HCT116 (cell line): ENCODE measurements around the gene GPLD1. TPM values are rescaled to one million over a fixed set of nuclear protein-coding genes. Genes with fewer than 3 reads are reported as not detected.

Experiments used
- ATAC-seq: fragments of 200-7000 bp; cut with Tn5 transposase; 2 replicates; pipeline ENCODE4 v1.9.1; 2020; ENCODE audit warnings: mild to moderate bottlenecking, moderate library complexity
- BruUV-seq: library from RNA; stranded (reverse); fragments of 400-500 nt; replicated peaks from 2 replicates; lab custom pipeline; 2021; lab: Mats Ljungman, UMichigan
- CTCF ChIA-PET: fragments of 300-600 bp; sonication (Branson Sonifier 250); formaldehyde crosslinking; loops from one replicate; lab custom pipeline; 2021; ENCODE audit warnings: antibody characterized with exemption; lab: Charles Lee
- POLR2A ChIA-PET: fragments of 300-600, 350-600 bp; sonication (Branson Sonifier 250); formaldehyde crosslinking; loops from one replicate; lab custom pipeline; 2021; ENCODE audit warnings: antibody characterized with exemption; lab: Charles Lee
- RAD21 ChIA-PET, 2 experiments: fragments of 300-600 bp; sonication (Branson Sonifier 250); formaldehyde crosslinking; loops; one replicate each; lab custom pipeline; 2023; ENCODE audit warnings: low total read pairs in 2 of 2; ENCODE audit not compliant: uncharacterized antibody in 2 of 2, unreplicated experiment in 2 of 2, low non-redundant PET in 1 of 2; lab: Charles Lee
- DNase-seq: peaks from one replicate; pipeline ENCODE4 v3.0.0-alpha.2; 2010; ENCODE audit warnings: low read depth, low spot score
- H2AFZ ChIP-seq: fragments of 200-600 bp; shearing (Covaris generic), sonication (generic); 2 replicates; pipeline ENCODE4 v1.6.1; 2017; ENCODE audit warnings: low read depth, mixed run types, mixed read lengths, antibody characterized with exemption, low read length; ENCODE audit not compliant: poor library complexity, severe bottlenecking
- H3K27ac ChIP-seq: 2 replicates; pipeline ENCODE4 v1.5.1; 2012; ENCODE audit warnings: low read depth, low read length
- H3K27me3 ChIP-seq: fragments of 200-600 bp; sonication (generic); 2 replicates; pipeline ENCODE4 v1.6.1; 2016; ENCODE audit warnings: mixed run types, low read length, mixed read lengths; ENCODE audit not compliant: insufficient read depth
- H3K36me3 ChIP-seq, 2 experiments: fragments of 200-500 bp in 1 of 2; fragments of 200-600 bp in 1 of 2; sonication (Bioruptor generic) in 1 of 2; sonication (generic) in 1 of 2; 2 replicates each; pipeline versions ENCODE4 v1.5.1 to v1.6.1; 2014 to 2016; ENCODE audit warnings: low read length in 2 of 2, inconsistent platforms in 1 of 2, mixed read lengths in 1 of 2, mixed run types in 1 of 2; ENCODE audit not compliant: insufficient read depth in 2 of 2, control insufficient read depth in 1 of 2
- H3K4me1 ChIP-seq, 2 experiments: fragments of 200-600 bp in 1 of 2; sonication (generic) in 1 of 2; 2 replicates each; pipeline versions ENCODE4 v1.5.1 to v1.6.1; 2012 to 2017; ENCODE audit warnings: low read length in 2 of 2, inconsistent platforms in 1 of 2, mild to moderate bottlenecking in 1 of 2, mixed read lengths in 1 of 2, mixed run types in 1 of 2, moderate library complexity in 1 of 2; ENCODE audit not compliant: insufficient read depth in 2 of 2, control insufficient read depth in 1 of 2
- H3K4me2 ChIP-seq: fragments of 200-600 bp; sonication (generic); 2 replicates; pipeline ENCODE4 v1.6.1; 2017; ENCODE audit warnings: mixed run types, low read length, mixed read lengths
- H3K4me3 ChIP-seq, 2 experiments: fragments of 200-600 bp in 1 of 2; sonication (generic) in 1 of 2; replicated peaks in 1 of 2; 2 replicates each; pipeline ENCODE4 v1.5.1; 2011 to 2016; ENCODE audit warnings: low read length in 2 of 2, control low read depth in 1 of 2, low read depth in 1 of 2, mild to moderate bottlenecking in 1 of 2, mixed read lengths in 1 of 2, mixed run types in 1 of 2
- H3K79me2 ChIP-seq: fragments of 200-600 bp; sonication (generic); 2 replicates; pipeline ENCODE4 v1.6.1; 2017; ENCODE audit warnings: mild to moderate bottlenecking, mixed run types, low read length, moderate library complexity, mixed read lengths; ENCODE audit not compliant: insufficient read depth
- H3K9ac ChIP-seq: fragments of 200-600 bp; sonication (generic); 2 replicates; pipeline ENCODE4 v1.6.1; 2016; ENCODE audit warnings: low read length, mixed read lengths
- H3K9me2 ChIP-seq: fragments of 200-600 bp; sonication (generic), shearing (Covaris generic); 2 replicates; pipeline ENCODE4 v1.6.1; 2017; ENCODE audit warnings: mixed run types, mild to moderate bottlenecking, moderate library complexity; ENCODE audit not compliant: insufficient read depth
- H3K9me3 ChIP-seq, 2 experiments: fragments of 200-500 bp in 1 of 2; fragments of 200-600 bp in 1 of 2; sonication (Bioruptor generic) in 1 of 2; sonication (generic) in 1 of 2; 2 replicates each; pipeline ENCODE4 v1.6.1; 2014 to 2017; ENCODE audit warnings: low read length in 2 of 2, mixed read lengths in 2 of 2, inconsistent platforms in 1 of 2, low read depth in 1 of 2, mild to moderate bottlenecking in 1 of 2, mixed run types in 1 of 2, moderate library complexity in 1 of 2; ENCODE audit not compliant: control insufficient read depth in 1 of 2, insufficient read depth in 1 of 2
- H4K20me1 ChIP-seq: fragments of 200-600 bp; sonication (generic), shearing (Covaris generic); 2 replicates; pipeline ENCODE4 v1.6.1; 2017; ENCODE audit warnings: mixed run types, mild to moderate bottlenecking, moderate library complexity; ENCODE audit not compliant: insufficient read depth
- CBX3 ChIP-seq: IDR thresholded peaks from 2 replicates; pipeline ENCODE4 v1.6.1; 2012; ENCODE audit warnings: low read depth
- FOSL1 ChIP-seq: IDR thresholded peaks from 2 replicates; pipeline ENCODE4 v1.6.1; 2012; ENCODE audit warnings: low read depth
- JUND ChIP-seq: IDR thresholded peaks from 2 replicates; pipeline ENCODE4 v1.6.1; 2012
- POLR2A ChIP-seq: IDR thresholded peaks from 2 replicates; pipeline ENCODE4 v1.7.0; 2011; ENCODE audit warnings: borderline replicate concordance; ENCODE audit not compliant: insufficient read depth, insufficient read length; ENCODE audit errors: extremely low read depth
- RAD21 ChIP-seq: IDR thresholded peaks from 2 replicates; pipeline ENCODE4 v1.6.1; 2012; ENCODE audit warnings: low read depth, mild to moderate bottlenecking
- SIN3A ChIP-seq: IDR thresholded peaks from 2 replicates; pipeline ENCODE4 v1.6.1; 2012; ENCODE audit warnings: low read depth
- intact Hi-C: fragments of 100-400 bp; cut with micrococcal nuclease; formaldehyde crosslinking; loops from 2 replicates; pipeline ENCODE4 v1.10.0; 2022
- total RNA-seq: library from RNA; stranded (reverse); gene quantifications from one replicate; pipeline ENCODE4 v1.2.1, GENCODE V29; 2021; ENCODE audit not compliant: unreplicated experiment
- TF ChIP-seq, protein P1 (sequence below): IDR thresholded peaks from 2 replicates; pipeline ENCODE4 v1.6.1; 2012
- TF ChIP-seq, protein P2 (sequence below): IDR thresholded peaks from 2 replicates; pipeline ENCODE4 v1.6.1; 2011; ENCODE audit warnings: mild to moderate bottlenecking, low read length, moderate library complexity; ENCODE audit not compliant: insufficient replicate concordance; ENCODE audit errors: extremely low read depth

GPLD1 gene
- total RNA-seq, 1 experiment from 2014 or later, result 2.1 TPM

GRCh38 chr6:24500683-24501082 lies 11.3 kb upstream of the GPLD1 start:
- no peak overlapping the region for H2AFZ ChIP-seq
- H3K9me3 ChIP-seq, result no peaks in the 10 kb centered on the region
- H3K27me3 ChIP-seq, result no peaks in the 10 kb centered on the region
- TF ChIP-seq JUND (no peak), CBX3 (no peak), RAD21 (no peak), SIN3A (no peak), POLR2A (no peak), FOSL1 (no peak)
- TF ChIP-seq, protein P1, sequence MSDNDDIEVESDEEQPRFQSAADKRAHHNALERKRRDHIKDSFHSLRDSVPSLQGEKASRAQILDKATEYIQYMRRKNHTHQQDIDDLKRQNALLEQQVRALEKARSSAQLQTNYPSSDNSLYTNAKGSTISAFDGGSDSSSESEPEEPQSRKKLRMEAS, result no peak
- TF ChIP-seq, protein P2, sequence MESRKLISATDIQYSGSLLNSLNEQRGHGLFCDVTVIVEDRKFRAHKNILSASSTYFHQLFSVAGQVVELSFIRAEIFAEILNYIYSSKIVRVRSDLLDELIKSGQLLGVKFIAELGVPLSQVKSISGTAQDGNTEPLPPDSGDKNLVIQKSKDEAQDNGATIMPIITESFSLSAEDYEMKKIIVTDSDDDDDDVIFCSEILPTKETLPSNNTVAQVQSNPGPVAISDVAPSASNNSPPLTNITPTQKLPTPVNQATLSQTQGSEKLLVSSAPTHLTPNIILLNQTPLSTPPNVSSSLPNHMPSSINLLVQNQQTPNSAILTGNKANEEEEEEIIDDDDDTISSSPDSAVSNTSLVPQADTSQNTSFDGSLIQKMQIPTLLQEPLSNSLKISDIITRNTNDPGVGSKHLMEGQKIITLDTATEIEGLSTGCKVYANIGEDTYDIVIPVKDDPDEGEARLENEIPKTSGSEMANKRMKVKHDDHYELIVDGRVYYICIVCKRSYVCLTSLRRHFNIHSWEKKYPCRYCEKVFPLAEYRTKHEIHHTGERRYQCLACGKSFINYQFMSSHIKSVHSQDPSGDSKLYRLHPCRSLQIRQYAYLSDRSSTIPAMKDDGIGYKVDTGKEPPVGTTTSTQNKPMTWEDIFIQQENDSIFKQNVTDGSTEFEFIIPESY, result no peak
- H3K36me3 ChIP-seq, result no peaks in the 10 kb centered on the region
- peaks cover 0 to under 1% of the 10 kb centered on the region in 2 experiments; a peak in 2 of 4 replicates for H3K4me1 ChIP-seq
- no peaks in the 10 kb centered on the region for H4K20me1 ChIP-seq
- H3K27ac ChIP-seq, result no peak overlapping the region
- ChIA-PET POLR2A (no interaction called here), RAD21 (no interaction called here), CTCF (interaction anchor here (1.8 kb wide), 1 partner anchor 21 kb away, joined by 5 read pairs; no protein-coding TSS in a partner anchor)
- BruUV-seq, result no TSS peak
- DNase-seq (no peak), ATAC-seq (no peak)
- no peaks in the 10 kb centered on the region for H3K9me2 ChIP-seq
- intact Hi-C loops, result no loop called here
- no peak overlapping the region for H3K4me3 ChIP-seq
- H3K79me2 ChIP-seq, result no peaks in the 10 kb centered on the region
- H3K9ac ChIP-seq, result no peak overlapping the region
- no peak overlapping the region for H3K4me2 ChIP-seq
